Measurements from ENCODE around the gene SUGCT.

Gene SUGCT

DNA sequence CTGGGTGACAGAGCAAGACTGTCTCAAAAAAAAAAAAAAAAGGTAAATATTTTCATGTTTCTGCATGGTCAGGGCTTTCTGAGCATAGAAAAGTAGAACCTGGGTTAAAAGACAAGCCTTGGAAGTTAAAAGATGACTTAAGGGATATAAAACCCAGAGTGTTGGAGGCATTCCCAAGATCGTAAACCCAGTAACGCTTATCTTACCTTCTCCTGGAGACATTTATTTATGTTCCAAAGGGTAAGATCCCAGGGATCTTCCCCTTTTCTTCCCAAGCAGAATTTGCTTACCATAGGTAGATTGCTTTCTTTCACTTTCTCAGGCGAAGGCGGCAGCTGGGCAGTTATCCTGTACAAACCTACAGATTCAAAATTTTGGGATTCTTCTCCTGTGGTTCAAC, 22.2 kb downstream of the SUGCT start:
- TF ChIP-seq, protein P1, sequence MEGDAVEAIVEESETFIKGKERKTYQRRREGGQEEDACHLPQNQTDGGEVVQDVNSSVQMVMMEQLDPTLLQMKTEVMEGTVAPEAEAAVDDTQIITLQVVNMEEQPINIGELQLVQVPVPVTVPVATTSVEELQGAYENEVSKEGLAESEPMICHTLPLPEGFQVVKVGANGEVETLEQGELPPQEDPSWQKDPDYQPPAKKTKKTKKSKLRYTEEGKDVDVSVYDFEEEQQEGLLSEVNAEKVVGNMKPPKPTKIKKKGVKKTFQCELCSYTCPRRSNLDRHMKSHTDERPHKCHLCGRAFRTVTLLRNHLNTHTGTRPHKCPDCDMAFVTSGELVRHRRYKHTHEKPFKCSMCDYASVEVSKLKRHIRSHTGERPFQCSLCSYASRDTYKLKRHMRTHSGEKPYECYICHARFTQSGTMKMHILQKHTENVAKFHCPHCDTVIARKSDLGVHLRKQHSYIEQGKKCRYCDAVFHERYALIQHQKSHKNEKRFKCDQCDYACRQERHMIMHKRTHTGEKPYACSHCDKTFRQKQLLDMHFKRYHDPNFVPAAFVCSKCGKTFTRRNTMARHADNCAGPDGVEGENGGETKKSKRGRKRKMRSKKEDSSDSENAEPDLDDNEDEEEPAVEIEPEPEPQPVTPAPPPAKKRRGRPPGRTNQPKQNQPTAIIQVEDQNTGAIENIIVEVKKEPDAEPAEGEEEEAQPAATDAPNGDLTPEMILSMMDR (IDR thresholded peaks at IDR 0.05), result no peak

DNA sequence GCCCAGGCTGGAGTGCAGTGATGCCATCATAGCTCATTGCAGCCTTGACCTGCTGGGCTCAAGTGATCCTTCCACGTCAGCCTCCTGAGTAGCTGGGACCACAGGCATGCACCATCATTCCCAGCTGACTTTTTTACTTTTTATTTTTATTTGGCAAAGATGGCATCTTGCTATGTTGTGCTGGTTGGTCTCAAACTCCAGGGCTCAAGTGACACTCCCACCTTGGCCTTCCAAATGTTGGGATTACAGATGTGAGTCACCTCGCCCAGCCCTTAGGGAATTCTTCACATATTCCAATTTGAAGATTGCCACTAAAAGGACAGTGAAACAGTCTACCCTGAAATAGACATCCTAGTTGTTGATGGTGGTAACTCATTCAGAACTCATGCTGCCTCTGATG, 27.7 kb downstream of the SUGCT start:
- TF ChIP-seq, protein P1 (IDR thresholded peaks at IDR 0.05), result no peak

DNA sequence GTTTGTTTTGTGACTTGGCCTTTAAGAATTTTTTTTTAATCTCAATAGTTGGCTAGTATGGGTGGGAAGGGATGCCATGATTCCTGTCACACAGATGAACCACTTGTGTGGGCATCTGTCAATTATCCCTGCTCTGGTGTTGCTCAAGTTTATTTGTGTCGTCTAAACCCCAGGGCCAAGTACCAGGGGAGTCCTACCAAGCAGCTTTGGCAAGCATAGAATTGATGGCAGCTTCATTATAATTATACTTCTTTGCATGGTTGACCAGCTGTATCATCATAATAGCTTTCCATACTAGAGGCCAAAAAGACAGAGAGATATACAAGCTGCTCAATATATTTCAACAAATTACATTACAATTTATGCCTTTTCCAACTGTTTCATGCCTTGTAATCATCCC, 30.4 kb downstream of the SUGCT start:
- TF ChIP-seq, protein P1 (IDR thresholded peaks at IDR 0.05), result no peak

DNA sequence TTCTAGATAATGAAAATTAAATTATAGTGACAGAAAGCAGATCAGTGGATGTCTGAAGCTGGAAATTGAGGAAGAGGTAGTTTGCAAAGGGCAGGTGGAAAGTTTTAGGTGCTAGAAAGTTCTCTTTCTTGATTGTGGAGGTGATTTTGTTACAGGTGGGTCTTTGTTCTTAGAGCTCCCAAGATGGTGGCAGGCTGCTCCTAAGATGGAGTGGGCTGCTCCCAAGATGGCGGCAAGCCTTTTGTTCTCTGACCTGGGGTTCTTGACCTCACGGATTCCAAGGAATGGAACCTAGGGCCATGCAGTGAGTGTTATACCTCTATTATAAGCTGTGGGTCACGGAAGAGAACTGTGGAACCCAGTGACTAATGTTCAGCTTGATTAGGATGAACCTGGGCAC, 32.5 kb downstream of the SUGCT start:
- TF ChIP-seq, protein P1 (IDR thresholded peaks at IDR 0.05), result no peak

DNA sequence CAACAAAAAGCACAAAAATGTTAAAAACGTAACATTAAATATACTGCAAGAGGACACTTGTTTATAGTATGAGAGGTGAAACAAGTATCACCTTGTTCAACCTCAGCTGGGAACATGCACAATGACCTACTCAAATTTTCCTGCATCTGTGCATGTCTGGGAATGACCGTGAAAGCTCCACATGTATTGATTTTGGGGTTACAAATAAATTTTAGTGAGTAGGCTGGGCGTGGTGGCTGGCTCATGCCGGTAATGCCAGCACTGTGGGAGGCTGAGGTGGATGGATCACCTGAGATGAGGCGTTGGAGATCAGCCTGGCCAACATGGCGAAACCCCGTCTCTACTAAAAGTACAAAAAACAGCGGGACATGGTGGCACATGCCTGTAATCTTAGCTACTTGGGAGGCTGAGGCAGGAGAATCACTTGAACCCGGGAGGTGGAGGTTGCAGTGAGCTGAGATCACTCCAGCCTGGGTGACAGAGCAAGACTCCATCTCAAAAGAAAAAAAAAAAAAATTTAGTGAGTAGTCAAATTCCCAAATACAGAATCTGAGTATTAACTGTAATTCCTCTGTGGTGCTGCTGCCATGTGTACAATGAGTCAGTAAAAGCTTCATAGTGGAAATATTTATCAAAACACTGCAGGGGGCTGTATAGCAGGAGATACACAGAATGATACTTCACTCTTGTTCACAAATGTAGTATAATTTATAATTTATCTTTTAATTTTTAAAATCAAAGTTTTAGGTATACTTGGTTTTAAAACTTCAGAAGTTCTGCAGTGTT, 41.1 kb downstream of the SUGCT start:
- TF ChIP-seq, protein P1 (IDR thresholded peaks at IDR 0.05), result no peak

DNA sequence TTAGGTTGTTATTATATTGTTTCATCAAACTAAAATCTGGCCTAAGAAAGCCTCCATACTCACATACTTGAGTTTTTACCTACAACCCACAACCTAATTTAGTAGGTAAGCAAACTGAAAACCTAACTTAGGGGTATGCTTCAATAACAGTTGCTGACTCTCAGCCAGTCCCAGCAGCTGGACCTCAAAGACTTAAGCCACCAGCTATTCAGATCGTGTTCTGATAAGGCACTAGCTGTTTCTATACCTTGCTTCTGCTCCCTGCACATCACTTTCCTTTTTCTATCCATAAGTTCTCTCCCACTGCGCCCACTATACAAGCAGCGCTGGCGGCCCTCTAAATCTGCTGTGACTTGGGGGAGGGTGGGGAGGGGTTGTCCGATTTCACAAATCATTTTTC, 42.3 kb downstream of the SUGCT start:
- TF ChIP-seq, protein P1 (IDR thresholded peaks at IDR 0.05), result no peak

DNA sequence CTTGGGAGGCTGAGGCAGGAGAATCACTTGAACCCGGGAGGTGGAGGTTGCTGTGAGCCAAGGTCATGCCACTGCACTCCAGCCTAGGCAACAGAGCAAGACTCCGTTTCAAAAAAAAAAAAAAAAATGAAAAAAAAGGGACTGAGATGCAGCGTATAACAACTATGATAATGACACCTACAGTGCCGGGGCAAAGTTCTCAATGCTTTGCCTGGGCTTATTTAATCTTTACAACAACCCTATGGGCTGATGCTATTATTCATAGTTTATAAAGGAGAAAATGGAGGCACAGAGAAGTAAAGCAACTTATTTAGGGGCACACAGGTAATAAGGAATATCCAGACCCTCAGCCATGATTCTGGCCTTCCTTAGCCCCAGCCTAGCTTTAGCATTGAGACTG, 47.6 kb downstream of the SUGCT start:
- TF ChIP-seq, protein P1 (IDR thresholded peaks at IDR 0.05), result no peak

DNA sequence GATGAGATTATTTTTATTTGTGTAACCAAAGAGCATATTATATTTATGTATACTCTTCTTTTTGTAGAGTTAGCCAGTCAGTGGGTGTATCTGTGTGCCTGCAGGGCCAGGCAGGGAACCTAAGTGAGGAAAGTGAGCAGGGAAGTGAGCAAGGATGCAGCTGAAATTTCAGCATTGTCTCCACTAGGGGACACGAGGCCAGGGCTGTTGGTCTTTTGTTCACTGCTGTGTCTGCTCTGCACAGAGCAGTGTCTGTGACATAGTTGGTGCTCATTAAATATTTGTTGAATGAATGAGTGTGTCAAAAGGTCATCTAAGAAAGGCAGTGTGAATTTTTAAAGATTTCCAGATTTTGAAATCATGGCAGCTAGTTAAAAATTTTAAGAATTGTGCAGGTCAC, 51.8 kb downstream of the SUGCT start:
- TF ChIP-seq, protein P1 (IDR thresholded peaks at IDR 0.05), result no peak
